ENCODE data around the gene CLEC7A. TPM values are rescaled to one million over a fixed set of nuclear protein-coding genes. Genes with fewer than 3 reads are reported as not detected.
A peak's percentile ranks its signal among the peaks of the same experiment; 100 is the strongest.

CLEC7A gene
- total RNA-seq = 1 to 10 TPM in 1 of 2 donors, not detected in 1; 5.7 TPM

GRCh38 chr12:10130042-10130441, at the start of gene CLEC7A:
Gene CLEC7A, minus strand, starts transcription at chr12:10130199. Its CDS starts 117 bp downstream, at chr12:10130082.
- intact Hi-C loops (cut with DNase I) = no loop called here

GRCh38 chr12:10179776-10180181, 49.8 kb upstream of the CLEC7A start:
- no peak for ATAC-seq
- H3K27me3 ChIP-seq = no peaks in the 10 kb centered on the region
- no peaks in the 10 kb centered on the region for H3K4me1 ChIP-seq
- 48 to 49% methylated on average over 5 of the region's 5 CpGs for WGBS, 2 donors
- no peak overlapping the region for H3K27ac ChIP-seq
- no peaks in the 10 kb centered on the region for H3K36me3 ChIP-seq (replicated peaks in 1 of 2; ENCODE audit: insufficient read depth in 1 of 2, low read depth in 2 of 2)
- H3K9me3 ChIP-seq = no peaks in the 10 kb centered on the region
- intact Hi-C loops (cut with DNase I) = no loop called here
- no peak overlapping the region for H3K4me3 ChIP-seq
- TF ChIP-seq POLR2A (IDR thresholded peaks at IDR 0.05) (no peak), CTCF (IDR thresholded peaks at IDR 0.05) (no peak)
- no peak for DNase-seq

More at GRCh38 chr12:10130042-10130441, at the start of gene CLEC7A:
- ATAC-seq (no peak), DNase-seq (no peak)
- 32 to 67% methylated on average over 1 of the region's 1 CpG for WGBS, 2 donors
- no peaks in the 10 kb centered on the region for H3K27me3 ChIP-seq
- H3K27ac ChIP-seq = peak within 1 kb of the TSS in 1 of 4 donors; percentile 73
- H3K4me1 ChIP-seq = no peaks in the 10 kb centered on the region
- H3K4me3 ChIP-seq = no peak within 1 kb of the TSS
- TF ChIP-seq CTCF (IDR thresholded peaks at IDR 0.05) (no peak), POLR2A (IDR thresholded peaks at IDR 0.05) (peak in 2 of 3 donors; percentile 14 to 52)
- H3K9me3 ChIP-seq = no peaks in the 10 kb centered on the region
- H3K36me3 ChIP-seq (replicated peaks in 1 of 2; ENCODE audit: insufficient read depth in 1 of 2, low read depth in 2 of 2) = no peaks in the 10 kb centered on the region

- Histone ChIP-seq H3K4me1 (no peaks in the 10 kb centered on the region), H3K27ac (no peak within 1 kb of the TSS), H3K4me3 (no peak within 1 kb of the TSS), H3K36me3 (replicated peaks in 1 of 2; ENCODE audit: insufficient read depth in 1 of 2, low read depth in 2 of 2) (no peaks in the 10 kb centered on the region), H3K9me3 (no peaks in the 10 kb centered on the region), H3K27me3 (no peaks in the 10 kb centered on the region)
- WGBS, 2 donors = 52 to 55% methylated on average over 4 of the region's 4 CpGs
- intact Hi-C loops (cut with DNase I) = no loop called here
- TF ChIP-seq POLR2A (IDR thresholded peaks at IDR 0.05) = no peak
- no peak for TF ChIP-seq CTCF (IDR thresholded peaks at IDR 0.05)
- ATAC-seq = no peak
- no peak for DNase-seq
Measured at GRCh38 chr12:10178821-10179220, 48.8 kb upstream of the CLEC7A start, which contains the start of gene TMEM52B. Gene TMEM52B, plus strand, starts transcription at chr12:10179032. Its CDS starts 543 bp downstream, at chr12:10179575.

- Histone ChIP-seq H3K4me3 (no peak overlapping the region), H3K27ac (no peak overlapping the region), H3K36me3 (replicated peaks in 1 of 2; ENCODE audit: insufficient read depth in 1 of 2, low read depth in 2 of 2) (no peaks in the 10 kb centered on the region), H3K4me1 (no peaks in the 10 kb centered on the region), H3K27me3 (no peaks in the 10 kb centered on the region), H3K9me3 (no peaks in the 10 kb centered on the region)
- ATAC-seq = no peak
- DNase-seq = no peak
- intact Hi-C loops (cut with DNase I) = no loop called here
- 59 to 75% methylated on average over 5 of the region's 5 CpGs for WGBS, 2 donors
- TF ChIP-seq CTCF (IDR thresholded peaks at IDR 0.05) (no peak), POLR2A (IDR thresholded peaks at IDR 0.05) (no peak)
Measured at GRCh38 chr12:10175846-10176636, 46.0 kb upstream of the CLEC7A start.
